Measurements from ENCODE around the gene SPATA2L. TPM values are rescaled to one million over a fixed set of nuclear protein-coding genes. Genes with fewer than 3 reads are reported as not detected.

SPATA2L gene
- polyA plus RNA-seq, 3 donors: 5.2 to 11.2 (median 8.2) TPM

GRCh38 chr16:89732142-89732917 lies 30.8 kb upstream of the SPATA2L start:
- no peak for DNase-seq (ENCODE audit: extremely low read depth in 1 of 11, low read depth in 9 of 11, low spot score in 4 of 11)

GRCh38 chr16:89730610-89731234 lies 29.2 kb upstream of the SPATA2L start:
- no peak for DNase-seq (ENCODE audit: extremely low read depth in 1 of 11, low read depth in 9 of 11, low spot score in 4 of 11)

- DNase-seq (ENCODE audit: extremely low read depth in 1 of 11, low read depth in 9 of 11, low spot score in 4 of 11): peak in 1 of 11 donors; percentile 7
Observed at GRCh38 chr16:89729863-89730593, 28.5 kb upstream of the SPATA2L start.

- no peak for DNase-seq (ENCODE audit: extremely low read depth in 1 of 11, low read depth in 9 of 11, low spot score in 4 of 11)
Observed at GRCh38 chr16:89729293-89729692, 27.8 kb upstream of the SPATA2L start.

GRCh38 chr16:89727406-89728120 lies 26.1 kb upstream of the SPATA2L start:
- no peak for DNase-seq (ENCODE audit: extremely low read depth in 1 of 11, low read depth in 9 of 11, low spot score in 4 of 11)

- no peak for DNase-seq (ENCODE audit: extremely low read depth in 1 of 11, low read depth in 9 of 11, low spot score in 4 of 11)
Observed at GRCh38 chr16:89723279-89724250, 22.1 kb upstream of the SPATA2L start.

GRCh38 chr16:89722392-89723278 lies 21.1 kb upstream of the SPATA2L start:
- DNase-seq (ENCODE audit: extremely low read depth in 1 of 11, low read depth in 9 of 11, low spot score in 4 of 11): peak in 2 of 11 donors; percentile 6 to 12

- DNase-seq (ENCODE audit: extremely low read depth in 1 of 11, low read depth in 9 of 11, low spot score in 4 of 11): peak in 3 of 11 donors; percentile 11 to 33 (median 12)
Observed at GRCh38 chr16:89721546-89722391, 20.3 kb upstream of the SPATA2L start.

GRCh38 chr16:89720813-89721545 lies 19.5 kb upstream of the SPATA2L start, which contains the start of the genes VPS9D1 and ZNF276:
Gene VPS9D1 (minus strand): TSS chr16:89720898. CDS start chr16:89720861, 37 bp downstream.
Gene ZNF276 (plus strand): TSS chr16:89721537. CDS start chr16:89721641, 104 bp downstream.
- peak in 5 of 11 donors; percentile 67 to 74 (median 69) for DNase-seq (ENCODE audit: extremely low read depth in 1 of 11, low read depth in 9 of 11, low spot score in 4 of 11)

GRCh38 chr16:89720551-89720812 lies 19.0 kb upstream of the SPATA2L start:
- peak in 1 of 11 donors; percentile 27 for DNase-seq (ENCODE audit: extremely low read depth in 1 of 11, low read depth in 9 of 11, low spot score in 4 of 11)

- DNase-seq (ENCODE audit: extremely low read depth in 1 of 11, low read depth in 9 of 11, low spot score in 4 of 11): no peak
Observed at GRCh38 chr16:89717688-89718505, 16.4 kb upstream of the SPATA2L start.

- DNase-seq (ENCODE audit: extremely low read depth in 1 of 11, low read depth in 9 of 11, low spot score in 4 of 11): no peak
Observed at GRCh38 chr16:89716916-89717687, 15.6 kb upstream of the SPATA2L start.

- DNase-seq (ENCODE audit: extremely low read depth in 1 of 11, low read depth in 9 of 11, low spot score in 4 of 11): no peak
Observed at GRCh38 chr16:89716493-89716892, 15.0 kb upstream of the SPATA2L start.

GRCh38 chr16:89712274-89712781 lies 10.8 kb upstream of the SPATA2L start:
- peak in 1 of 11 donors; percentile 1 for DNase-seq (ENCODE audit: extremely low read depth in 1 of 11, low read depth in 9 of 11, low spot score in 4 of 11)

All from renal cortex interstitium (tissue), 11 donors.